GM12878 (cell line): Measurements from ENCODE around the gene ERVFRD-1. TPM values are rescaled to one million over a fixed set of nuclear protein-coding genes. Genes with fewer than 3 reads are reported as not detected.

Experiments
- ATAC-seq: fragments of 200-7000 bp; cut with Tn5 transposase; 3 replicates; pipeline ENCODE4 v1.9.1; 2020; ENCODE audit warnings: mild to moderate bottlenecking, moderate library complexity
- BruUV-seq: library from RNA; stranded (reverse); fragments of 400-500 nt; replicated peaks from 2 replicates; lab custom pipeline; 2021; lab: Mats Ljungman, UMichigan
- CTCF ChIA-PET: fragments of 300-600 bp; sonication (Branson Sonifier 250); formaldehyde crosslinking; extraction: SDS; loops from one replicate; lab custom pipeline; 2021; ENCODE audit warnings: inconsistent platforms; lab: Yijun Ruan, JAX
- POLR2A ChIA-PET: fragments of 350-600 bp; formaldehyde crosslinking; extraction: SDS; loops from one replicate; lab custom pipeline; 2021; ENCODE audit warnings: inconsistent platforms; lab: Charles Lee
- RAD21 ChIA-PET: fragments of 300-600 bp; sonication (Branson Sonifier 250); formaldehyde crosslinking; loops from one replicate; lab custom pipeline; 2023; ENCODE audit warnings: antibody characterized with exemption; ENCODE audit not compliant: unreplicated experiment; lab: Charles Lee
- SMC1A ChIA-PET: fragments of 300-600 bp; sonication (Branson Sonifier 250); formaldehyde crosslinking; loops from one replicate; lab custom pipeline; 2023; ENCODE audit not compliant: unreplicated experiment, uncharacterized antibody; lab: Charles Lee
- DNase-seq: peaks from one replicate; pipeline ENCODE4 v3.0.0-alpha.2; 2011; ENCODE audit warnings: low read depth, low spot score
- FAIRE-seq: peaks from 3 replicates; lab custom pipeline; 2011; peaks lifted over from hg19 to GRCh38; lab: Jason Lieb, UNC
- H2AFZ ChIP-seq: 2 replicates; pipeline ENCODE4 v1.6.0; 2011; ENCODE audit warnings: low read depth, low read length, control low read depth; ENCODE audit not compliant: control insufficient read depth
- H3K27ac ChIP-seq: 2 replicates; pipeline ENCODE4 v1.5.1; 2011; ENCODE audit warnings: control low read depth; ENCODE audit not compliant: control insufficient read depth, insufficient read depth
- H3K27me3 ChIP-seq, 2 experiments: replicated peaks in 1 of 2; 2 replicates each; pipeline versions ENCODE4 v1.6.0 to v1.6.1; 2011; ENCODE audit warnings: low read length in 1 of 2; ENCODE audit not compliant: control insufficient read depth in 2 of 2, insufficient read depth in 2 of 2
- H3K36me3 ChIP-seq, 2 experiments: 2 replicates each; pipeline ENCODE4 v1.5.1; 2011; ENCODE audit warnings: low read length in 1 of 2; ENCODE audit not compliant: control insufficient read depth in 2 of 2, insufficient read depth in 2 of 2
- H3K4me1 ChIP-seq: 2 replicates; pipeline ENCODE4 v1.6.1; 2011; ENCODE audit warnings: mild to moderate bottlenecking, low read length, moderate library complexity, mixed read lengths; ENCODE audit not compliant: control insufficient read depth, insufficient read depth
- H3K4me2 ChIP-seq: 2 replicates; pipeline ENCODE4 v1.6.0; 2011; ENCODE audit warnings: control low read depth; ENCODE audit not compliant: control insufficient read depth, insufficient read depth
- H3K4me3 ChIP-seq: fragments of 200-600 bp; sonication (generic); 2 replicates; pipeline ENCODE4 v1.5.1; 2016
- H3K79me2 ChIP-seq: 2 replicates; pipeline ENCODE4 v1.6.0; 2011; ENCODE audit warnings: low read length; ENCODE audit not compliant: control insufficient read depth, insufficient read depth
- H3K9ac ChIP-seq: 2 replicates; pipeline ENCODE4 v1.8.0; 2011; ENCODE audit warnings: low read length, control low read depth, mixed read lengths; ENCODE audit not compliant: control insufficient read depth, insufficient read depth
- H3K9me3 ChIP-seq: replicated peaks from 3 replicates; pipeline ENCODE4 v1.5.1; 2011; ENCODE audit warnings: mild to moderate bottlenecking, low read length; ENCODE audit not compliant: control insufficient read depth, insufficient read depth
- H4K20me1 ChIP-seq: 2 replicates; pipeline ENCODE4 v1.6.0; 2011; ENCODE audit not compliant: control insufficient read depth, insufficient read depth
- CBFB ChIP-seq: IDR thresholded peaks from 2 replicates; pipeline ENCODE4 v1.6.1; 2016; ENCODE audit warnings: antibody characterized with exemption, low read depth
- CBX3 ChIP-seq: fragments of 200-600 bp; sonication (generic); IDR thresholded peaks from 2 replicates; pipeline ENCODE4 v1.6.1; 2016; ENCODE audit warnings: low read depth, borderline replicate concordance
- CHD2 ChIP-seq: IDR thresholded peaks from 2 replicates; pipeline ENCODE4 v1.6.1; 2011; ENCODE audit warnings: low read depth, low read length, improper control_type of control experiment, borderline replicate concordance
- FOXM1 ChIP-seq: IDR thresholded peaks from 2 replicates; pipeline ENCODE4 v1.6.1; 2012; ENCODE audit warnings: low read depth, mild to moderate bottlenecking, inconsistent platforms, low read length, moderate library complexity
- JUNB ChIP-seq: IDR thresholded peaks from 2 replicates; pipeline ENCODE4 v1.6.1; 2016; ENCODE audit warnings: antibody characterized with exemption, mild to moderate bottlenecking
- KLF5 ChIP-seq: fragments of 450-650 bp; IDR thresholded peaks from 2 replicates; pipeline ENCODE4 v1.6.1; 2014; ENCODE audit warnings: mild to moderate bottlenecking; ENCODE audit not compliant: partially characterized antibody
- RBBP5 ChIP-seq: fragments of 200-600 bp; sonication (generic); conservative IDR thresholded peaks from 2 replicates; pipeline ENCODE4 v1.6.1; 2016
- TAF1 ChIP-seq: IDR thresholded peaks from 2 replicates; pipeline ENCODE4 v1.6.1; 2011; ENCODE audit warnings: mild to moderate bottlenecking, low read depth, low read length, borderline replicate concordance
- USF2 ChIP-seq: IDR thresholded peaks from 2 replicates; pipeline ENCODE4 v1.6.1; 2011; ENCODE audit warnings: low read depth, low read length, improper control_type of control experiment, borderline replicate concordance
- YY1 ChIP-seq: IDR thresholded peaks from 2 replicates; pipeline ENCODE4 v1.6.1; 2011; ENCODE audit warnings: low read depth, mild to moderate bottlenecking, low read length
- ZNF592 ChIP-seq: fragments of 450-650 bp; IDR thresholded peaks from 2 replicates; pipeline ENCODE4 v1.6.1; 2017; ENCODE audit warnings: mild to moderate bottlenecking, moderate library complexity
- in situ Hi-C: fragments of 300-500 bp; cut with MboI; formaldehyde crosslinking; loops from 9 replicates; pipeline ENCODE4 v1.14.3; 2018; ENCODE audit warnings: mixed read lengths
- intact Hi-C: fragments of 100-400 bp; cut with micrococcal nuclease; formaldehyde crosslinking; loops from one replicate; pipeline ENCODE4 v1.14.2; 2022; ENCODE audit not compliant: unreplicated experiment
- polyA plus RNA-seq, 11 experiments: library from polyadenylated mRNA; depleted of rRNA in 4 of 11; unstranded in 6 of 11; stranded (reverse) in 5 of 11; fragments of >200 nt; fragmentation: Nextera tagmentation in 4 of 11; fragmentation: Illumina TruSeq in 1 of 11; extraction: Ambion mirVana in 4 of 11; extraction: Trizol in 1 of 11; gene quantifications; 1 replicate in 1 of 11; 2 replicates in 10 of 11; pipeline versions ENCODE4 v1.2.1 to v1.2.3, GENCODE V29; 2011 to 2016; ENCODE audit warnings: inconsistent platforms in 2 of 11, missing spikeins in 2 of 11, low read depth in 1 of 11
- total RNA-seq, 4 experiments: library from RNA; depleted of rRNA in 3 of 4; stranded (reverse); fragments of >200 nt in 3 of 4; fragmentation: Illumina TruSeq in 1 of 4; extraction: Trizol in 1 of 4; gene quantifications; 2 replicates each; pipeline versions ENCODE4 v1.2.1 to v1.2.3, GENCODE V29; 2013 to 2021

The ERVFRD-1 gene
- total and polyA plus RNA-seq, 10 of the 15 experiments (the other 5 are each of a cell fraction or from before 2014, with no cell fraction given), result 0.03 to 0.11 (median 0.07) TPM; not detected in 7

- TF ChIP-seq RBBP5, result no peak
- TF ChIP-seq YY1, result no peak
- TF ChIP-seq TAF1, result no peak
- TF ChIP-seq CHD2, result no peak
- no peak for TF ChIP-seq USF2
- TF ChIP-seq CBFB, result no peak
- TF ChIP-seq ZNF592, result no peak
- TF ChIP-seq CBX3, result no peak
- TF ChIP-seq JUNB, result no peak
These were observed 378 bp upstream of the ERVFRD-1 start (continued) for GRCh38 chr6:11111769-11112437.

GRCh38 chr6:11108726-11109125, 2.8 kb downstream of the ERVFRD-1 start:
- Histone ChIP-seq H3K4me2 (no peak overlapping the region), H2AFZ (no peak overlapping the region), H3K9me3 (no peaks in the 10 kb centered on the region), H3K79me2 (peaks cover 37% of the 10 kb centered on the region), H4K20me1 (no peaks in the 10 kb centered on the region), H3K4me3 (no peak overlapping the region), H3K27me3 (no peaks in the 10 kb centered on the region), H3K36me3 (no peaks in the 10 kb centered on the region), H3K4me1 (no peaks in the 10 kb centered on the region), H3K27ac (no peak overlapping the region), H3K9ac (no peak overlapping the region)
- TF ChIP-seq FOXM1 (no peak), TAF1 (no peak), KLF5 (no peak)
- CTCF ChIA-PET, result no interaction called here
- DNase-seq (no peak), ATAC-seq (no peak), FAIRE-seq (no peak)
- SMC1A ChIA-PET, result no interaction called here
- POLR2A ChIA-PET, result no interaction called here
- BruUV-seq, result no TSS peak
- in situ Hi-C loops, result no loop called here
- intact Hi-C loops, result no loop called here
- RAD21 ChIA-PET, result no interaction called here
